WTC11 (cell line): ENCODE measurements around the gene FBP1. TPM values are rescaled to one million over a fixed set of nuclear protein-coding genes. Genes with fewer than 3 reads are reported as not detected.

Source experiments
- ATAC-seq: fragments of 200-7000 bp; cut with Tn5 transposase; 2 replicates; pipeline ENCODE4 v1.10.0; 2021; ENCODE audit warnings: mild to moderate bottlenecking, moderate library complexity
- CTCF ChIA-PET: fragments of 300-600 bp; sonication (Branson Sonifier 250); formaldehyde crosslinking; loops from one replicate; lab custom pipeline; 2021; ENCODE audit warnings: antibody characterized with exemption; lab: Charles Lee
- POLR2A ChIA-PET: fragments of 350-600 bp; sonication (Branson Sonifier 250); formaldehyde crosslinking; loops from one replicate; lab custom pipeline; 2021; ENCODE audit warnings: antibody characterized with exemption; lab: Charles Lee
- DNase-seq: peaks from one replicate; pipeline ENCODE4 v3.0.0; 2021; ENCODE audit warnings: low spot score
- H3K27ac Mint-ChIP-seq: 2 replicates; pipeline ENCODE4 v1.8.0; 2021; ENCODE audit warnings: mixed read lengths
- H3K27me3 Mint-ChIP-seq: 2 replicates; pipeline ENCODE4 v1.8.0; 2021; ENCODE audit warnings: low read depth, mild to moderate bottlenecking, moderate library complexity, mixed read lengths
- H3K36me3 Mint-ChIP-seq: 2 replicates; pipeline ENCODE4 v1.8.0; 2021; ENCODE audit warnings: mixed read lengths
- H3K4me1 Mint-ChIP-seq: 2 replicates; pipeline ENCODE4 v1.8.0; 2022; ENCODE audit warnings: mixed read lengths
- H3K4me3 Mint-ChIP-seq: 2 replicates; pipeline ENCODE4 v1.8.0; 2021; ENCODE audit warnings: mild to moderate bottlenecking, moderate library complexity, mixed read lengths
- H3K9me3 Mint-ChIP-seq: 2 replicates; pipeline ENCODE4 v1.8.0; 2021; ENCODE audit warnings: mixed read lengths
- ATF2 ChIP-seq: sonication (generic); formaldehyde crosslinking; IDR thresholded peaks from 2 replicates; pipeline ENCODE4 v1.8.1; 2022; ENCODE audit warnings: low read depth, missing genetic modification reagents, borderline replicate concordance
- CREM ChIP-seq: sonication (generic); formaldehyde crosslinking; IDR thresholded peaks from 2 replicates; pipeline ENCODE4 v1.8.1; 2022; ENCODE audit warnings: mild to moderate bottlenecking, missing genetic modification reagents, moderate library complexity
- ELF4 ChIP-seq: sonication (generic); formaldehyde crosslinking; IDR thresholded peaks from 2 replicates; pipeline ENCODE4 v1.8.1; 2022; ENCODE audit warnings: low read depth, mild to moderate bottlenecking, moderate library complexity, missing genetic modification reagents
- FOXK1 ChIP-seq: sonication (generic); formaldehyde crosslinking; IDR thresholded peaks from 2 replicates; pipeline ENCODE4 v1.8.0; 2022; ENCODE audit warnings: mild to moderate bottlenecking, moderate library complexity, missing genetic modification reagents
- FOXP1 ChIP-seq: sonication (generic); formaldehyde crosslinking; IDR thresholded peaks from 2 replicates; pipeline ENCODE4 v1.8.0; 2022; ENCODE audit warnings: missing genetic modification reagents, mild to moderate bottlenecking, moderate library complexity, borderline replicate concordance
- IRF2 ChIP-seq: sonication (generic); formaldehyde crosslinking; IDR thresholded peaks from 2 replicates; pipeline ENCODE4 v1.8.0; 2022; ENCODE audit warnings: low read depth, missing genetic modification reagents, borderline replicate concordance
- NR3C1 ChIP-seq: sonication (generic); formaldehyde crosslinking; conservative IDR thresholded peaks from 2 replicates; pipeline ENCODE4 v1.8.1; 2023; ENCODE audit warnings: low read depth, mild to moderate bottlenecking, missing genetic modification reagents
- PRRX2 ChIP-seq: fragments of 250-450 bp; sonication (Bioruptor Pico); IDR thresholded peaks from 2 replicates; pipeline ENCODE4 v1.8.0; 2021; ENCODE audit warnings: mild to moderate bottlenecking
- RELA ChIP-seq: sonication (generic); formaldehyde crosslinking; IDR thresholded peaks from 2 replicates; pipeline ENCODE4 v1.8.1; 2022; ENCODE audit warnings: missing genetic modification reagents, mild to moderate bottlenecking, borderline replicate concordance
- SP1 ChIP-seq: sonication (generic); formaldehyde crosslinking; conservative IDR thresholded peaks from 2 replicates; pipeline ENCODE4 v1.8.1; 2022; ENCODE audit warnings: missing genetic modification reagents
- USF1 ChIP-seq: sonication (generic); formaldehyde crosslinking; IDR thresholded peaks from 2 replicates; pipeline ENCODE4 v1.8.0; 2022; ENCODE audit warnings: mild to moderate bottlenecking, missing genetic modification reagents
- ZBTB21 ChIP-seq: sonication (generic); formaldehyde crosslinking; IDR thresholded peaks from 2 replicates; pipeline ENCODE4 v1.8.1; 2023; ENCODE audit warnings: mild to moderate bottlenecking, missing genetic modification reagents, borderline replicate concordance
- ZNF263 ChIP-seq: sonication (generic); formaldehyde crosslinking; IDR thresholded peaks from 2 replicates; pipeline ENCODE4 v1.8.1; 2022; ENCODE audit warnings: low read depth, mild to moderate bottlenecking, moderate library complexity, missing genetic modification reagents
- ZSCAN18 ChIP-seq: fragments of 250-450 bp; sonication (Bioruptor Pico); IDR thresholded peaks from 2 replicates; pipeline ENCODE4 v2.1.2; 2022; ENCODE audit warnings: mild to moderate bottlenecking, moderate library complexity
- total RNA-seq: library from RNA; stranded (reverse); gene quantifications from 3 replicates; pipeline ENCODE4 v1.2.3, GENCODE V29; 2021
- TF ChIP-seq, protein P1 (sequence below): fragments of 200-600 bp; IDR thresholded peaks from 2 replicates; pipeline ENCODE4 v1.8.0; 2022; ENCODE audit warnings: antibody characterized with exemption
- TF ChIP-seq, protein P2 (sequence below): sonication (generic); formaldehyde crosslinking; IDR thresholded peaks from 2 replicates; pipeline ENCODE4 v1.8.0; 2022; ENCODE audit warnings: mild to moderate bottlenecking, missing genetic modification reagents
- TF ChIP-seq, protein P3 (sequence below): sonication (generic); formaldehyde crosslinking; IDR thresholded peaks from 2 replicates; pipeline ENCODE4 v1.8.0; 2022; ENCODE audit warnings: mild to moderate bottlenecking, missing genetic modification reagents
- TF ChIP-seq, protein P4 (sequence below): sonication (generic); formaldehyde crosslinking; IDR thresholded peaks from 2 replicates; pipeline ENCODE4 v1.8.1; 2023; ENCODE audit warnings: mild to moderate bottlenecking, missing genetic modification reagents, borderline replicate concordance
- TF ChIP-seq, protein P5 (sequence below): sonication (generic); formaldehyde crosslinking; IDR thresholded peaks from 2 replicates; pipeline ENCODE4 v1.8.1; 2022; ENCODE audit warnings: low read depth, mild to moderate bottlenecking, moderate library complexity, missing genetic modification reagents, borderline replicate concordance

Gene FBP1
- total RNA-seq, 1 experiment from 2014 or later, result 6.4 TPM

- no peaks in the 10 kb centered on the region for H3K36me3 Mint-ChIP-seq
These were observed 27.2 kb downstream of the FBP1 start for GRCh38 chr9:94612071-94612470.

More at GRCh38 chr9:94612071-94612470, 27.2 kb downstream of the FBP1 start:
- H3K4me3 Mint-ChIP-seq, result no peak overlapping the region
- H3K4me1 Mint-ChIP-seq, result peaks cover 15% of the 10 kb centered on the region
- ATAC-seq (no peak), DNase-seq (no peak)
- TF ChIP-seq, protein P1, sequence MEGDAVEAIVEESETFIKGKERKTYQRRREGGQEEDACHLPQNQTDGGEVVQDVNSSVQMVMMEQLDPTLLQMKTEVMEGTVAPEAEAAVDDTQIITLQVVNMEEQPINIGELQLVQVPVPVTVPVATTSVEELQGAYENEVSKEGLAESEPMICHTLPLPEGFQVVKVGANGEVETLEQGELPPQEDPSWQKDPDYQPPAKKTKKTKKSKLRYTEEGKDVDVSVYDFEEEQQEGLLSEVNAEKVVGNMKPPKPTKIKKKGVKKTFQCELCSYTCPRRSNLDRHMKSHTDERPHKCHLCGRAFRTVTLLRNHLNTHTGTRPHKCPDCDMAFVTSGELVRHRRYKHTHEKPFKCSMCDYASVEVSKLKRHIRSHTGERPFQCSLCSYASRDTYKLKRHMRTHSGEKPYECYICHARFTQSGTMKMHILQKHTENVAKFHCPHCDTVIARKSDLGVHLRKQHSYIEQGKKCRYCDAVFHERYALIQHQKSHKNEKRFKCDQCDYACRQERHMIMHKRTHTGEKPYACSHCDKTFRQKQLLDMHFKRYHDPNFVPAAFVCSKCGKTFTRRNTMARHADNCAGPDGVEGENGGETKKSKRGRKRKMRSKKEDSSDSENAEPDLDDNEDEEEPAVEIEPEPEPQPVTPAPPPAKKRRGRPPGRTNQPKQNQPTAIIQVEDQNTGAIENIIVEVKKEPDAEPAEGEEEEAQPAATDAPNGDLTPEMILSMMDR, result no peak
- TF ChIP-seq, protein P2, sequence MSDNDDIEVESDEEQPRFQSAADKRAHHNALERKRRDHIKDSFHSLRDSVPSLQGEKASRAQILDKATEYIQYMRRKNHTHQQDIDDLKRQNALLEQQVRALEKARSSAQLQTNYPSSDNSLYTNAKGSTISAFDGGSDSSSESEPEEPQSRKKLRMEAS, result no peak
- TF ChIP-seq ZBTB21 (CRISPR knock-in tag) (no peak), USF1 (no peak), PRRX2 (CRISPR knock-in tag) (no peak), NR3C1 (CRISPR knock-in tag) (no peak), ATF2 (CRISPR knock-in tag) (no peak), RELA (CRISPR knock-in tag) (no peak), IRF2 (CRISPR knock-in tag) (no peak), SP1 (no peak), FOXP1 (CRISPR knock-in tag) (no peak), ZSCAN18 (CRISPR knock-in tag) (no peak), CREM (CRISPR knock-in tag) (no peak), FOXK1 (CRISPR knock-in tag) (no peak), ZNF263 (no peak), ELF4 (no peak)
- TF ChIP-seq, protein P3, sequence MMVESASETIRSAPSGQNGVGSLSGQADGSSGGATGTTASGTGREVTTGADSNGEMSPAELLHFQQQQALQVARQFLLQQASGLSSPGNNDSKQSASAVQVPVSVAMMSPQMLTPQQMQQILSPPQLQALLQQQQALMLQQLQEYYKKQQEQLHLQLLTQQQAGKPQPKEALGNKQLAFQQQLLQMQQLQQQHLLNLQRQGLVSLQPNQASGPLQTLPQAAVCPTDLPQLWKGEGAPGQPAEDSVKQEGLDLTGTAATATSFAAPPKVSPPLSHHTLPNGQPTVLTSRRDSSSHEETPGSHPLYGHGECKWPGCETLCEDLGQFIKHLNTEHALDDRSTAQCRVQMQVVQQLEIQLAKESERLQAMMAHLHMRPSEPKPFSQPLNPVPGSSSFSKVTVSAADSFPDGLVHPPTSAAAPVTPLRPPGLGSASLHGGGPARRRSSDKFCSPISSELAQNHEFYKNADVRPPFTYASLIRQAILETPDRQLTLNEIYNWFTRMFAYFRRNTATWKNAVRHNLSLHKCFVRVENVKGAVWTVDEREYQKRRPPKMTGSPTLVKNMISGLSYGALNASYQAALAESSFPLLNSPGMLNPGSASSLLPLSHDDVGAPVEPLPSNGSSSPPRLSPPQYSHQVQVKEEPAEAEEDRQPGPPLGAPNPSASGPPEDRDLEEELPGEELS, result no peak
- TF ChIP-seq, protein P4, sequence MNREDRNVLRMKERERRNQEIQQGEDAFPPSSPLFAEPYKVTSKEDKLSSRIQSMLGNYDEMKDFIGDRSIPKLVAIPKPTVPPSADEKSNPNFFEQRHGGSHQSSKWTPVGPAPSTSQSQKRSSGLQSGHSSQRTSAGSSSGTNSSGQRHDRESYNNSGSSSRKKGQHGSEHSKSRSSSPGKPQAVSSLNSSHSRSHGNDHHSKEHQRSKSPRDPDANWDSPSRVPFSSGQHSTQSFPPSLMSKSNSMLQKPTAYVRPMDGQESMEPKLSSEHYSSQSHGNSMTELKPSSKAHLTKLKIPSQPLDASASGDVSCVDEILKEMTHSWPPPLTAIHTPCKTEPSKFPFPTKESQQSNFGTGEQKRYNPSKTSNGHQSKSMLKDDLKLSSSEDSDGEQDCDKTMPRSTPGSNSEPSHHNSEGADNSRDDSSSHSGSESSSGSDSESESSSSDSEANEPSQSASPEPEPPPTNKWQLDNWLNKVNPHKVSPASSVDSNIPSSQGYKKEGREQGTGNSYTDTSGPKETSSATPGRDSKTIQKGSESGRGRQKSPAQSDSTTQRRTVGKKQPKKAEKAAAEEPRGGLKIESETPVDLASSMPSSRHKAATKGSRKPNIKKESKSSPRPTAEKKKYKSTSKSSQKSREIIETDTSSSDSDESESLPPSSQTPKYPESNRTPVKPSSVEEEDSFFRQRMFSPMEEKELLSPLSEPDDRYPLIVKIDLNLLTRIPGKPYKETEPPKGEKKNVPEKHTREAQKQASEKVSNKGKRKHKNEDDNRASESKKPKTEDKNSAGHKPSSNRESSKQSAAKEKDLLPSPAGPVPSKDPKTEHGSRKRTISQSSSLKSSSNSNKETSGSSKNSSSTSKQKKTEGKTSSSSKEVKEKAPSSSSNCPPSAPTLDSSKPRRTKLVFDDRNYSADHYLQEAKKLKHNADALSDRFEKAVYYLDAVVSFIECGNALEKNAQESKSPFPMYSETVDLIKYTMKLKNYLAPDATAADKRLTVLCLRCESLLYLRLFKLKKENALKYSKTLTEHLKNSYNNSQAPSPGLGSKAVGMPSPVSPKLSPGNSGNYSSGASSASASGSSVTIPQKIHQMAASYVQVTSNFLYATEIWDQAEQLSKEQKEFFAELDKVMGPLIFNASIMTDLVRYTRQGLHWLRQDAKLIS (CRISPR knock-in tag), result no peak
- TF ChIP-seq, protein P5, sequence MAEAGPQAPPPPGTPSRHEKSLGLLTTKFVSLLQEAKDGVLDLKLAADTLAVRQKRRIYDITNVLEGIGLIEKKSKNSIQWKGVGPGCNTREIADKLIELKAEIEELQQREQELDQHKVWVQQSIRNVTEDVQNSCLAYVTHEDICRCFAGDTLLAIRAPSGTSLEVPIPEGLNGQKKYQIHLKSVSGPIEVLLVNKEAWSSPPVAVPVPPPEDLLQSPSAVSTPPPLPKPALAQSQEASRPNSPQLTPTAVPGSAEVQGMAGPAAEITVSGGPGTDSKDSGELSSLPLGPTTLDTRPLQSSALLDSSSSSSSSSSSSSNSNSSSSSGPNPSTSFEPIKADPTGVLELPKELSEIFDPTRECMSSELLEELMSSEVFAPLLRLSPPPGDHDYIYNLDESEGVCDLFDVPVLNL (CRISPR knock-in tag), result no peak
- H3K27ac Mint-ChIP-seq, result no peak overlapping the region
- H3K27me3 Mint-ChIP-seq, result no peaks in the 10 kb centered on the region
- no peaks in the 10 kb centered on the region for H3K9me3 Mint-ChIP-seq
- POLR2A ChIA-PET, result no interaction called here
- CTCF ChIA-PET, result interaction anchor here (1.6 to 2.0 kb wide), 3 partner anchors 9 to 57 kb away, joined by 6 to 13 read pairs (median 7); partner anchors contain the start of gene PCAT7
